HG03571 (cell line): ENCODE measurements around the gene TXN.

Experiments used
- ATAC-seq: cut with Tn5 transposase; IDR thresholded peaks from one replicate; pipeline ENCODE4 v1.9.1; 2021; ENCODE audit not compliant: unreplicated experiment

TXN gene

GRCh38 chr9:110256380-110257096 lies at the start of gene TXN:
TXN (minus strand) TSS chr9:110256507; CDS start chr9:110256435, 72 bp downstream.
- peak; percentile 76 for ATAC-seq

- no peak for ATAC-seq
These were observed 46.8 kb upstream of the TXN start for GRCh38 chr9:110303133-110303532.

GRCh38 chr9:110298043-110298605 lies 41.8 kb upstream of the TXN start:
- no peak for ATAC-seq

- no peak for ATAC-seq
These were observed 36.9 kb upstream of the TXN start for GRCh38 chr9:110293248-110293647.

GRCh38 chr9:110291921-110292557 lies 35.7 kb upstream of the TXN start:
- no peak for ATAC-seq

GRCh38 chr9:110290001-110290400 lies 33.7 kb upstream of the TXN start:
- ATAC-seq = no peak

- ATAC-seq = no peak
These were observed 32.2 kb upstream of the TXN start for GRCh38 chr9:110288503-110288902.

- no peak for ATAC-seq
These were observed 31.0 kb upstream of the TXN start for GRCh38 chr9:110287289-110287680.

GRCh38 chr9:110284211-110284844 lies 28.0 kb upstream of the TXN start:
- ATAC-seq = peak; percentile 62

- peak; percentile 48 for ATAC-seq
These were observed 27.4 kb upstream of the TXN start for GRCh38 chr9:110283751-110284150.

GRCh38 chr9:110282739-110283081 lies 26.4 kb upstream of the TXN start:
- no peak for ATAC-seq

- no peak for ATAC-seq
These were observed 25.9 kb upstream of the TXN start for GRCh38 chr9:110282018-110282738.

- ATAC-seq = no peak
These were observed 21.9 kb upstream of the TXN start for GRCh38 chr9:110278080-110278707.

- no peak for ATAC-seq
These were observed 20.5 kb upstream of the TXN start for GRCh38 chr9:110276781-110277180.

GRCh38 chr9:110270211-110270995 lies 14.1 kb upstream of the TXN start:
- ATAC-seq = no peak

GRCh38 chr9:110266795-110267194 lies 10.5 kb upstream of the TXN start:
- no peak for ATAC-seq

- no peak for ATAC-seq
These were observed 5.3 kb upstream of the TXN start for GRCh38 chr9:110261632-110262031.

- ATAC-seq = no peak
These were observed 4.6 kb upstream of the TXN start for GRCh38 chr9:110260911-110261310.

- no peak for ATAC-seq
These were observed 3.3 kb upstream of the TXN start for GRCh38 chr9:110259566-110259965.

- ATAC-seq = no peak
These were observed 2.4 kb upstream of the TXN start for GRCh38 chr9:110258690-110259091.
